OCI-LY1 (cell line): ENCODE measurements around the gene DSTYK.

Source experiments
- H2AFZ ChIP-seq: fragments of 200-600 bp; sonication (generic), shearing (Covaris generic); 2 replicates; pipeline ENCODE4 v1.6.0; 2014; ENCODE audit warnings: antibody characterized with exemption, mild to moderate bottlenecking, low read length
- H3F3A ChIP-seq: fragments of 200-600 bp; sonication (generic), shearing (Covaris generic); 2 replicates; pipeline ENCODE4 v1.6.0; 2014; ENCODE audit warnings: mild to moderate bottlenecking, antibody characterized with exemption, low read length, moderate library complexity; ENCODE audit not compliant: insufficient read depth
- H3K27ac ChIP-seq: fragments of 200-600 bp; sonication (generic); 2 replicates; pipeline ENCODE4 v1.5.1; 2014; ENCODE audit warnings: low read length, mixed run types, mild to moderate bottlenecking, low read depth; ENCODE audit not compliant: poor library complexity, severe bottlenecking
- H3K27me3 ChIP-seq: fragments of 200-600 bp; sonication (generic); 2 replicates; pipeline ENCODE4 v1.6.0; 2014; ENCODE audit warnings: antibody characterized with exemption, mild to moderate bottlenecking, low read length, moderate library complexity; ENCODE audit not compliant: insufficient read depth
- H3K36me3 ChIP-seq: fragments of 200-600 bp; sonication (generic); 2 replicates; pipeline ENCODE4 v1.6.1; 2014; ENCODE audit warnings: mild to moderate bottlenecking, antibody characterized with exemption, low read length, moderate library complexity, mixed read lengths; ENCODE audit not compliant: insufficient read depth
- H3K4me1 ChIP-seq: fragments of 200-600 bp; sonication (generic); 2 replicates; pipeline ENCODE4 v1.5.1; 2014; ENCODE audit warnings: mild to moderate bottlenecking, low read length, moderate library complexity; ENCODE audit not compliant: insufficient read depth, severe bottlenecking
- H3K4me2 ChIP-seq: fragments of 200-600 bp; sonication (generic), shearing (Covaris generic); 2 replicates; pipeline ENCODE4 v1.6.1; 2014; ENCODE audit warnings: low read length
- H3K4me3 ChIP-seq: fragments of 200-600 bp; sonication (generic); 2 replicates; pipeline ENCODE4 v1.5.1; 2014; ENCODE audit warnings: low read length, low read depth, mild to moderate bottlenecking, mixed read lengths; ENCODE audit not compliant: poor library complexity, severe bottlenecking
- H3K79me2 ChIP-seq: fragments of 200-600 bp; shearing (Covaris generic); 2 replicates; pipeline ENCODE4 v1.6.1; 2016; ENCODE audit warnings: mixed run types, low read length, mixed read lengths; ENCODE audit not compliant: insufficient read depth
- H3K9ac ChIP-seq: fragments of 200-600 bp; sonication (generic), shearing (Covaris generic); 2 replicates; pipeline ENCODE4 v1.6.1; 2014; ENCODE audit warnings: mild to moderate bottlenecking, low read length, mixed read lengths
- H3K9me2 ChIP-seq: fragments of 200-600 bp; sonication (generic), shearing (Covaris generic); 2 replicates; pipeline ENCODE4 v1.6.1; 2014; ENCODE audit warnings: low read depth, mild to moderate bottlenecking, low read length, mixed read lengths
- H3K9me3 ChIP-seq: fragments of 200-600 bp; shearing (Covaris generic); 2 replicates; pipeline ENCODE4 v1.6.1; 2014; ENCODE audit warnings: low read length, mixed read lengths
- H4K20me1 ChIP-seq: fragments of 200-600 bp; sonication (generic), shearing (Covaris generic); 2 replicates; pipeline ENCODE4 v1.6.0; 2016; ENCODE audit warnings: mild to moderate bottlenecking, low read length; ENCODE audit not compliant: insufficient read depth
- CTCF ChIP-seq: fragments of 200-600 bp; sonication (generic), shearing (Covaris generic); IDR thresholded peaks from 2 replicates; pipeline ENCODE4 v1.5.1; 2017; ENCODE audit warnings: mild to moderate bottlenecking, antibody characterized with exemption, low read length, moderate library complexity, mixed read lengths
- EZH2 ChIP-seq: fragments of 200-600 bp; sonication (generic), shearing (Covaris generic); IDR thresholded peaks from 2 replicates; pipeline ENCODE4 v1.8.0; 2017; ENCODE audit warnings: borderline replicate concordance, mixed run types, mild to moderate bottlenecking, antibody characterized with exemption, low read length, moderate library complexity, mixed read lengths

The DSTYK gene

GRCh38 chr1:205250699-205251098 lies 39.2 kb upstream of the DSTYK start:
- no peaks in the 10 kb centered on the region for H3K27me3 ChIP-seq
- no peaks in the 10 kb centered on the region for H4K20me1 ChIP-seq
- no peak for TF ChIP-seq EZH2
- TF ChIP-seq CTCF = no peak
- no peaks in the 10 kb centered on the region for H3K9me2 ChIP-seq
- no peaks in the 10 kb centered on the region for H3K9me3 ChIP-seq
- no peaks in the 10 kb centered on the region for H3K79me2 ChIP-seq
- no peak overlapping the region for H3K9ac ChIP-seq
- no peak overlapping the region for H3K4me2 ChIP-seq
- no peak overlapping the region for H3K27ac ChIP-seq
- no peak overlapping the region for H2AFZ ChIP-seq
- H3K36me3 ChIP-seq = no peaks in the 10 kb centered on the region
- H3F3A ChIP-seq = no peaks in the 10 kb centered on the region
- peaks cover 20% of the 10 kb centered on the region for H3K4me1 ChIP-seq
- no peak overlapping the region for H3K4me3 ChIP-seq

- Histone ChIP-seq H3K4me3 (no peak overlapping the region), H3K27ac (no peak overlapping the region), H3F3A (no peaks in the 10 kb centered on the region), H4K20me1 (no peaks in the 10 kb centered on the region), H3K79me2 (no peaks in the 10 kb centered on the region), H3K9me3 (no peaks in the 10 kb centered on the region), H2AFZ (no peak overlapping the region), H3K4me2 (no peak overlapping the region), H3K9me2 (no peaks in the 10 kb centered on the region), H3K27me3 (no peaks in the 10 kb centered on the region), H3K36me3 (no peaks in the 10 kb centered on the region), H3K4me1 (peaks cover 20% of the 10 kb centered on the region), H3K9ac (no peak overlapping the region)
- TF ChIP-seq CTCF = no peak
- TF ChIP-seq EZH2 = no peak
Observed at GRCh38 chr1:205249651-205250050, 38.1 kb upstream of the DSTYK start.

GRCh38 chr1:205248793-205249601 lies 37.5 kb upstream of the DSTYK start:
- Histone ChIP-seq H3K79me2 (no peaks in the 10 kb centered on the region), H3K9me2 (no peaks in the 10 kb centered on the region), H3K36me3 (no peaks in the 10 kb centered on the region), H3K27ac (no peak overlapping the region), H3K9ac (no peak overlapping the region), H3K27me3 (no peaks in the 10 kb centered on the region), H3K4me1 (peaks cover 20% of the 10 kb centered on the region), H2AFZ (no peak overlapping the region), H3K4me2 (no peak overlapping the region; the same call in 1 of the 2 replicates), H3K9me3 (no peaks in the 10 kb centered on the region), H4K20me1 (no peaks in the 10 kb centered on the region), H3F3A (no peaks in the 10 kb centered on the region), H3K4me3 (no peak overlapping the region)
- TF ChIP-seq CTCF (no peak), EZH2 (no peak)
